ENCODE data around the gene TRIP4.
"Not testable (repeated sequence)": the region's sequence is repeated elsewhere in the genome, so short reads cannot be mapped to it uniquely, and the experiment has no call there.

TRIP4 gene

DNA sequence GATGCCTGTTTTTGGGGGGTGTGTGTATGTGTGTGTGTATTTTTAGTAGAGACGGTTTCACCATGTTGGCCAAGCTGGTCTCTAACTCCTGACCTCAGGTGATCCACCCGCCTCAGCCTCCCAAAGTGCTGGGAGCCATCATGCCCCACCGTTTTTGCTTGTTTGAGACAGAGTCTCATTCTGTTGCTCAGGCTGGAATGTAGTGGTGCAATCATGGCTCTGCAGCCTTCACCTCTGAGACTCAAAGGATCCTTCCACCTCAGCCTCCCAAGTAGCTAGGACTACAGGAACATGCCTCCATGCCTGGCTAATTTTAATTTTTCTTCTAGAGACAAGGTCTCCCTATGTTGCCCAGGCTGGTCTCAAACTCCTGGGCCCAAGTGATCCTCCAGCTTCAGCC is 4.8 kb downstream of the TRIP4 start:
- H3K4me3 Mint-ChIP-seq; H3K27ac Mint-ChIP-seq (ENCODE audit: low read depth); H3K9me3 Mint-ChIP-seq; DNase-seq (ENCODE audit: low spot score in 2 of 2); H3K27me3 Mint-ChIP-seq; ATAC-seq (replicated peaks; ENCODE audit: extremely low read depth, poor library complexity, severe bottlenecking): not testable (repeated sequence)
- H3K4me1 Mint-ChIP-seq = peaks cover 25% of the 10 kb centered on the region
- peaks cover 44% of the 10 kb centered on the region for H3K36me3 Mint-ChIP-seq (ENCODE audit: insufficient read depth)

DNA sequence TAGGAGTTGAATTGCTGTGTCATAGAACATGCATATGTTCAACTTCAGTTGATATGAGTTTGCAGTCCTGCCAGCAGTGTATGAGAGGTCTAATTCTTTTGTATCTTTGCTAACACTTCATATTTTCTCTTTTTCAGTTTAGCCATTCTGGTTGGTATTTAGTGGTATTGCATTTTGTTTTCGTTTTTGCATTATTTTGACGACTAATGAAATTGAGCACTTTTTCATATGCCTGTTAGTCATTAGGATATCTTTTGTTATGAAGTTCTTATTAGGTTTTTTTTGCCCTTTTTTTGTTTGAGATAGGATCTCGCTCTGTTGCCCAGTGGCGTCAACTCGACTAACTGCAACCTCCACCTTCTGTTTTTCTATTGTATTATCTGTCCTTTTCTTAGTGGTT is 9.2 kb downstream of the TRIP4 start:
- no peaks in the 10 kb centered on the region for H3K9me3 Mint-ChIP-seq
- ATAC-seq (replicated peaks; ENCODE audit: extremely low read depth, poor library complexity, severe bottlenecking) (no peak), DNase-seq (ENCODE audit: low spot score in 2 of 2) (no peak)
- peaks cover 78% of the 10 kb centered on the region for H3K36me3 Mint-ChIP-seq (ENCODE audit: insufficient read depth)
- no peak overlapping the region for H3K4me3 Mint-ChIP-seq
- H3K27me3 Mint-ChIP-seq = no peaks in the 10 kb centered on the region
- H3K27ac Mint-ChIP-seq (ENCODE audit: low read depth) = no peak overlapping the region
- H3K4me1 Mint-ChIP-seq = peaks cover 10% of the 10 kb centered on the region

DNA sequence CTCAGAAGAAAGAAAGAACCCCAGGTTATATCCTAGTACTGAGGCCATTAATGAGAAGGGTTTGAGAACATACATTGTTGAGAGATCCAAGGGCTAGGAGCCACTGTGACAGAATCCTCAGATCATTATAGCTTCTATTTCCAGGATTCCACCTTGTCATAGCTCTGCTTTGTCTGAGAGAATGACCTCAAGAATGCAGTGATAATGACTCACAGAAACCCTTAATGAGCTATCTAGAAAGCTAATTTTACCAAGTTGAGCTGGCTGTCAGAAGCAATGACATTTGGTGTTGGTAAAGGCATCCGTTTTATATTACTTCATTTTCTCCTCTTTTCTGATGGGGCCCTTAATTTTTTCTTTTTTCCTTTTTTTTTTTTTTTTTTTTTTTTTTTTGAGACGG is 10.9 kb downstream of the TRIP4 start:
- no peaks in the 10 kb centered on the region for H3K9me3 Mint-ChIP-seq
- no peak overlapping the region for H3K4me3 Mint-ChIP-seq
- ATAC-seq (replicated peaks; ENCODE audit: extremely low read depth, poor library complexity, severe bottlenecking) = no peak
- no peaks in the 10 kb centered on the region for H3K4me1 Mint-ChIP-seq
- H3K27ac Mint-ChIP-seq (ENCODE audit: low read depth) = no peak overlapping the region
- no peaks in the 10 kb centered on the region for H3K27me3 Mint-ChIP-seq
- no peak for DNase-seq (ENCODE audit: low spot score in 2 of 2)
- peaks cover 90% of the 10 kb centered on the region for H3K36me3 Mint-ChIP-seq (ENCODE audit: insufficient read depth)

DNA sequence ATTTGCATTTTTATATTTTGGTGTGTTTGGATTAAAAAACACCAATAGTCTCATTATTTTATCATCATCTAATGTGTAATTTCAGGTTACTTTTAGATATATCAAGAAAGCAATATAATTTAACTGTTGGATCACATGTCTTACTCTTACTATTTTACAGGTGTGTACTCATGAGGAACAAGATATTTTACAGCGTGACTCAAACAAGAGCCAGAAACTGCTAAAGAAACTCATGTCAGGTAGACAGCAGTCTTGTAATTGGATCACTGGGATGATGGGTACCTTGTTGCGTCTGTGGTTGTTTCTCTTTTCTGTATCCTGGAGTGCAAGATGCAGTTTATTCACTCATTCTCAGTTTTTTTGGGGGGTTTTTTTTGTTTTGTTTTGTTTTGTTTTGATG is 12.9 kb downstream of the TRIP4 start:
- DNase-seq (ENCODE audit: low spot score in 2 of 2) (no peak), ATAC-seq (replicated peaks; ENCODE audit: extremely low read depth, poor library complexity, severe bottlenecking) (no peak)
- Mint-ChIP-seq H3K27ac (ENCODE audit: low read depth) (no peak overlapping the region), H3K36me3 (ENCODE audit: insufficient read depth) (peaks cover 82% of the 10 kb centered on the region), H3K27me3 (no peaks in the 10 kb centered on the region), H3K4me1 (no peaks in the 10 kb centered on the region), H3K9me3 (no peaks in the 10 kb centered on the region), H3K4me3 (no peak overlapping the region)

DNA sequence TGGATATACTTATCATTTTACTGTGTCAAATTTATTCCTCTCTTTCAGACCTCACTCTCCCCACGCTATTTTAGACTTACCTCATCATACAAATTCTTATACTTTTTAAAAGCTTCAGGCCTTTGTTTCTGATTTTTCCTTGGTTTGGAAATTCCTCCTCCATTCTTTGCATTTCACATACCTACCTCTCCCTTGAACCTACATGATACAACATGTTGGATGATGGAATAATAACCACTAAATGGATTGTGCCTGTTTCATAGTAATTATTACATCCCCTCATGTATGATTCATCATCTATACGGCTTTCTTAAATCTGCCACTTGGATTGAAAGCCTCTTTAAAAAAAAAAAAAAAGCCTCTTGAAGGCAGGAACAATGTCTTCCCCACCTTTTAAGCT is 24.6 kb downstream of the TRIP4 start:
- Mint-ChIP-seq H3K36me3 (ENCODE audit: insufficient read depth) (peaks cover 58% of the 10 kb centered on the region), H3K4me1 (no peaks in the 10 kb centered on the region), H3K27me3 (no peaks in the 10 kb centered on the region), H3K4me3 (no peak overlapping the region), H3K9me3 (no peaks in the 10 kb centered on the region), H3K27ac (ENCODE audit: low read depth) (no peak overlapping the region)
- DNase-seq (ENCODE audit: low spot score in 2 of 2) (no peak), ATAC-seq (replicated peaks; ENCODE audit: extremely low read depth, poor library complexity, severe bottlenecking) (no peak)

DNA sequence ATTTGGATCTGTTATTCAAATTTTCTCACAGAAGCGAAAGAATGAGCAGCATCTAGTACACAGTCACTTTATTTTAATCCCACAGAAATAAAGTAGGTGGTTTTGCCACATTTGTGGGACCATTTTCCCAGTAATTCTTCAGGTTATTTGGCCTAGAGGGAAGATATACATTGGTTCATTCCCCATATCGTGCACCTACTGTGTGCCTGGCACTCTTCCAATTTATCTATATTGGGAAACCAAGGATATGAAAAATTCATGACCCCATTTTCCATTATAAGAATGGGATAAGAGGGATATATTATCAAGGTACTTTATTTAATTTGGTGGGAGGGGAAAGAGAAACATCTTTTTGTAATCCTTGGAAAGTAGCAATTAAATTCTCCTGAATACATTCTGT is 35.1 kb downstream of the TRIP4 start:
- no peak overlapping the region for H3K27ac Mint-ChIP-seq (ENCODE audit: low read depth)
- no peaks in the 10 kb centered on the region for H3K27me3 Mint-ChIP-seq
- H3K36me3 Mint-ChIP-seq (ENCODE audit: insufficient read depth) = peaks cover 44% of the 10 kb centered on the region
- no peaks in the 10 kb centered on the region for H3K9me3 Mint-ChIP-seq
- DNase-seq (ENCODE audit: low spot score in 2 of 2) (no peak), ATAC-seq (replicated peaks; ENCODE audit: extremely low read depth, poor library complexity, severe bottlenecking) (no peak)
- H3K4me1 Mint-ChIP-seq = peaks cover 6% of the 10 kb centered on the region
- H3K4me3 Mint-ChIP-seq = no peak overlapping the region

DNA sequence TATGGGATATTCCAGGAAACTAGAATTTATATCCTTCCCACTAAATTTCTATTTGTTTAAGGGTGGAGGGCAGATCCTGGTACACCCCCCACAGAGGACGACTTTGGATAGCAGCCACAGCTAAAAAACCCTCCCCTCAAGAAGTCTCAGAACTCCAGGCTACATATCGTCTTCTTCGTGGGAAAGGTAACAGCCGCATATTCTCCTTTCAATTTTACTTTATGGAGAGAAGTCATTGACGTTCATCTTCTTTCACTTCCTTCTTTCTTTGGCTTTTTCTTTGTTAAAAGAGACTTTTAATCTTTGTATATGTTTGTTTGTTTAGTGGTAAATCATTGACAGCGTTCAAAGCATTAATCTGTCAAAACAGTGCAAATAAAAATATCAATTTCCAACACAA is 36.3 kb downstream of the TRIP4 start:
- Mint-ChIP-seq H3K4me1 (peaks cover 9% of the 10 kb centered on the region), H3K4me3 (no peak overlapping the region), H3K27me3 (no peaks in the 10 kb centered on the region), H3K9me3 (no peaks in the 10 kb centered on the region), H3K36me3 (ENCODE audit: insufficient read depth) (peaks cover 37% of the 10 kb centered on the region), H3K27ac (ENCODE audit: low read depth) (peak overlapping the region; percentile 51)
- ATAC-seq (replicated peaks; ENCODE audit: extremely low read depth, poor library complexity, severe bottlenecking) (no peak), DNase-seq (ENCODE audit: low spot score in 2 of 2) (no peak)

DNA sequence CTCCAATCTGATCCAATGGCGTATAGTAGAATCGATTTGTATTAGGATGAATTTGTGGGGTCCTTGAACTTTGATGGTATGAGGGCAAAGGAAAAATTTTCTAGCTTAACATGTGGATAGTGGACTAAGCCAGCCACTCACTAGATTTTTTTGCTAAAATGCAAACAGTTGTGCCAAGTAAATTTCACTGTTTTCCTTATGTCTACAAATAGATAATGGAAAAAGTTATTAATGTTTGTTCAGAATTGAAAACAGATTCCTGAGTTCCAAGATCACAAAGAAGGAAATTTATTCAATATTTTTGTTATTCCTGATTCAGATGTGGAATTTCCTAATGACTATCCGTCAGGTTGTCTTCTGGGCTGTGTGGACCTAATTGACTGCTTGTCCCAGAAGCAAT is 37.6 kb downstream of the TRIP4 start:
- H3K27ac Mint-ChIP-seq (ENCODE audit: low read depth) = no peak overlapping the region
- no peak overlapping the region for H3K4me3 Mint-ChIP-seq
- H3K27me3 Mint-ChIP-seq = no peaks in the 10 kb centered on the region
- peaks cover 34% of the 10 kb centered on the region for H3K36me3 Mint-ChIP-seq (ENCODE audit: insufficient read depth)
- DNase-seq (ENCODE audit: low spot score in 2 of 2) (no peak), ATAC-seq (replicated peaks; ENCODE audit: extremely low read depth, poor library complexity, severe bottlenecking) (no peak)
- H3K9me3 Mint-ChIP-seq = no peaks in the 10 kb centered on the region
- peaks cover 19% of the 10 kb centered on the region for H3K4me1 Mint-ChIP-seq

DNA sequence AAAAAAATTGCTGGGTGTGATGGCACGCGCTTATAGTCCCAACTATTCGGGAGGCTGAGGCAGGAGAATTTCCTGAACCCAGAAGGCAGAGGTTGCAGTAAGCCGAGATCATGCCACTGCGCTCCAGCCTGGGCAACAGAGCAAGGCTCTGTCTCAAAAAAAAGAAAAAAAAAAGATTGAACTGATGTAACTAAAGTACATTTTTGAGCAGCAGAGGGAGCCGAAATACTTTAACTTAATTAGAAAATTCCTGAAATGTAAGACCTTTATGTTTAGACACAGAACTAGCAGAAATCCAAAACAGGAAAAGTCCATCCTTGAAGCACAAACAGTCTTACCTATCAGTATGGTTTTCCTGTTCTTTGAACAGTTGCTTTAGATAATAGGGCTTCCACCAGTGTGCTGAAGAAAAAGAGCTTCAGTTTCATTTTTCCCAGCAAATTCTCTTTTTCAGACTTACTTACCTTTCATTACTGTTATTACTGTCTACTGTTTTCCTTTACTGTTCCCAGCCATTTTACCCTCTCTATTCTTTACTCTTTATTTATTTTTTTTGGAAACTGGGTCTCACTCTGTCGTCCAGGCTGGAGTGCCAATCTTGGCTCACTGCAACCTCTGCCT is 39.3 kb downstream of the TRIP4 start:
- ATAC-seq (replicated peaks; ENCODE audit: extremely low read depth, poor library complexity, severe bottlenecking) (no peak), DNase-seq (ENCODE audit: low spot score in 2 of 2) (no peak)
- H3K4me1 Mint-ChIP-seq = peaks cover 31% of the 10 kb centered on the region
- peaks cover 32% of the 10 kb centered on the region for H3K36me3 Mint-ChIP-seq (ENCODE audit: insufficient read depth)
- H3K27ac Mint-ChIP-seq (ENCODE audit: low read depth) = no peak overlapping the region
- no peaks in the 10 kb centered on the region for H3K27me3 Mint-ChIP-seq
- no peaks in the 10 kb centered on the region for H3K9me3 Mint-ChIP-seq
- no peak overlapping the region for H3K4me3 Mint-ChIP-seq

DNA sequence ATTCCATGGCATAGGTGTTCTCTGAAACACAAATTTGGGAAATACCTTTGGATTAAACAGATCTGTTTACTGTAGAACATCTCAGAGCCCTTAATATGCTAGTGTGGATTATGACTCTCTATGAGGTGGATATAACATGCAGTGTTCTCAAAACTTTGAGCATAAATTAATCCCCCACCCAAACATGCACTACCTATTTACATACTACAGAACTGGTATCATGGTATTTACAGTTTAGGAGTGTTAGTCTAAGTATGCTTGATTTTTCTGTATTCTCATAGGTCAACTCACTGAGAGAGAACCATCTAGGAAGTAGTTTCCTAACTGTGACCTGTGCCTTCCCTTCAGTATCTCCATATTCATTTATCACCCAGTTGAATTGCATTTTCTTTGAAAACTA is 41.8 kb downstream of the TRIP4 start:
- Mint-ChIP-seq H3K27ac (ENCODE audit: low read depth) (peak overlapping the region; percentile 24), H3K27me3 (no peaks in the 10 kb centered on the region), H3K4me3 (no peak overlapping the region), H3K4me1 (peaks cover 31% of the 10 kb centered on the region), H3K36me3 (ENCODE audit: insufficient read depth) (peaks cover 19% of the 10 kb centered on the region), H3K9me3 (no peaks in the 10 kb centered on the region)
- no peak for ATAC-seq (replicated peaks; ENCODE audit: extremely low read depth, poor library complexity, severe bottlenecking)
- DNase-seq (ENCODE audit: low spot score in 2 of 2) = no peak

DNA sequence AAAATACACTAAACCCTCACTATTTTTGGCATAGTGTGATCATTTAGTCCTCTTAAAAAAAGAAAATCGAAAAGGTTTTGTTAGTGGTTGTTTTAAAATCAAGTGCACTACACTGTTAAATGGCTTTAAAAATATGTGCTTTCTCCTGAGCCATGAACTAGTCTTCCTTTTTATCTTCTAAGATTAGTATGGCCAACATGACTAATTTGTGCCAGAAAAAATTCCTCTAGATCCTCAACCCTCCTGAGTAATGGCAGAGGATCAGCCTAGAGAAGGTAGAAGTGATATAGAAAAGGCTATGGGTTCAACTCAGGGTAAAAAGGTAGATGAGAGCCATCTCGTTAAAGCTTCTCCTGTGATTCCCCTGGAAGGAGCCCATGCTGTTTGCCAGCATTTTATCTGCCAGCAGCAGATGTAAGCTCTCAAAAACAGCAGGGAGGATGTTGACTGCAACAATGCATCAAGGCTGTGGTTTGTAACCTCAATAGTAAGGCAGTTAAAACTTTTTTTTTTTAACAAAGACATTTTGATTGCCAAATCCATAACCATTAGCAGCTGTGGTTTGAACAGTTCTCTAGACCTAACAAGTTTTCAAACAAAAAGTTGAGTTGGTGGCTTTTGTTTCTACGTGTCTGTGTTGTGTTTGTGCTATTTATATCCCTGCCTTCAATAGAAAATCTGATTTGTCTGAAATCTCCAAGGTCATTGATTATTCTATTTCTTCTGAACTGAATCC is 42.5 kb downstream of the TRIP4 start:
- peak; percentile 98 for ATAC-seq (replicated peaks; ENCODE audit: extremely low read depth, poor library complexity, severe bottlenecking)
- peaks cover 31% of the 10 kb centered on the region for H3K4me1 Mint-ChIP-seq
- no peaks in the 10 kb centered on the region for H3K27me3 Mint-ChIP-seq
- DNase-seq (ENCODE audit: low spot score in 2 of 2) = peak in 1 of 2 donors; percentile 45
- H3K36me3 Mint-ChIP-seq (ENCODE audit: insufficient read depth) = peaks cover 17% of the 10 kb centered on the region
- peak overlapping the region; percentile 47 for H3K4me3 Mint-ChIP-seq
- H3K27ac Mint-ChIP-seq (ENCODE audit: low read depth) = peak overlapping the region; percentile 24
- no peaks in the 10 kb centered on the region for H3K9me3 Mint-ChIP-seq

DNA sequence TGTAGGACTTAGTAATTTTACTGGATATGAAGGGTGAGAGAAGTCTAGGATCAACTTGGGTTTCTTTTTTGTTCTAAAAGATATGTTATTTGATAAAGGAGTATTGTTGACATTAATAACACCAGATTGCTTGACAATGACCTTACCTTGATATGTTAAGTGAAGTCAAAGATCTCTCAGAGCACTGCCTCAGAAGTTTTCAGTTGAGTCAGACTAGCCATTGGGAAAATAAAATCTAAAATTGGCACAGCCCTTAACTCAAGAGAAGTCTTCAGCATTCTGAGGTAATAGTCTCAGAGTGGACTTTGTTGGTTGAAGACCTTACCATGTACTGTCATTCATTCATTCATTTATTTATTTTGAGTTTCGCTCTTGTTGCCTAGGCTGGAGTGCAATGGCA is 50.3 kb downstream of the TRIP4 start:
- ATAC-seq (replicated peaks; ENCODE audit: extremely low read depth, poor library complexity, severe bottlenecking) (no peak), DNase-seq (ENCODE audit: low spot score in 2 of 2) (no peak)
- H3K27me3 Mint-ChIP-seq = no peaks in the 10 kb centered on the region
- no peak overlapping the region for H3K4me3 Mint-ChIP-seq
- peaks cover 3% of the 10 kb centered on the region for H3K36me3 Mint-ChIP-seq (ENCODE audit: insufficient read depth)
- H3K4me1 Mint-ChIP-seq = peaks cover 18% of the 10 kb centered on the region
- no peaks in the 10 kb centered on the region for H3K9me3 Mint-ChIP-seq
- H3K27ac Mint-ChIP-seq (ENCODE audit: low read depth) = no peak overlapping the region

DNA sequence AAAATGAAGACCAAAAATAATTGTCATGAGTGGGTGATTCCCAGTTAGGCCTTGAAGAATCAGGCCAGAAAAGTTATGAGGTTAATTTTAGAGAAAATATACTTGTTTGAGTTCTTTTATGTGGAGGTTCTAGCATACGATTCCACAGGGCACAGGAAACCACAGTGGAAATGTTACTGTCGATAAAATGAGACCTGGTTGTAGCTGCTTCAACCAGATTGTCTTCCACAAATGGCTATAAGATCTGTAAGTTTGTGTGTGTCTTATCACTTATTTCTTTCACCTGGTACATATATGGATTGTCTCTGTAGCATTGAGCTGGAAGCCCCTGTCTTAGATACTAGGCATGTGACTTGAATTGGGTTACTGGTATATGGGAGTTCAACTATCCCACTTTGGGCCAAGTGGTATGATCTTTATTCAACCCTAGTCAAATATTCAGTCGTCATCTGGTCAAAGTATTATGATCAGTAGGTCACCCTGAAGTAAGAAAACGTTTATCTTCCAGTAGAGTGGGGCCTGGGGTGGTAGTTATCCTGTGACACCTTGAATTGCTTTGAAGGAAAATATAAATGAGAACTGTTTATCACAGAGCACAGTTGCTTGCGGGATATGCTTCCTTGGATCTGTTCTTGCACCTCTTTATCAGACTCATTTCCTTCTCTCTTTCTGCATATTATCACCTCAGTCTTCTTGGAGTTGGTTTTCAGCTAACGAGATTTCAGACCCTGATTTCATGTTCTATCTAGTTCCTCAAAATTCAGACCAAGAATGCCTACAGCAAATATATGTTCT is 51.2 kb downstream of the TRIP4 start:
- no peak for ATAC-seq (replicated peaks; ENCODE audit: extremely low read depth, poor library complexity, severe bottlenecking)
- H3K27ac Mint-ChIP-seq (ENCODE audit: low read depth) = no peak overlapping the region
- H3K4me3 Mint-ChIP-seq = no peak overlapping the region
- no peaks in the 10 kb centered on the region for H3K27me3 Mint-ChIP-seq
- peaks cover 6% of the 10 kb centered on the region for H3K36me3 Mint-ChIP-seq (ENCODE audit: insufficient read depth)
- no peak for DNase-seq (ENCODE audit: low spot score in 2 of 2)
- H3K9me3 Mint-ChIP-seq = no peaks in the 10 kb centered on the region
- peaks cover 24% of the 10 kb centered on the region for H3K4me1 Mint-ChIP-seq
